IPS-15b (cell line): Measurements from ENCODE around the gene MAGI1.

ENCODE experiments used
- H3K27me3 ChIP-seq: one replicate; pipeline ENCODE4 v1.6.1; 2013; ENCODE audit warnings: low read length; ENCODE audit not compliant: control insufficient read depth, insufficient read depth
- H3K36me3 ChIP-seq: one replicate; pipeline ENCODE4 v1.6.1; 2013; ENCODE audit warnings: low read length; ENCODE audit not compliant: control insufficient read depth, insufficient read depth
- H3K4me1 ChIP-seq: one replicate; pipeline ENCODE4 v1.6.1; 2013; ENCODE audit warnings: mild to moderate bottlenecking, low read length; ENCODE audit not compliant: control insufficient read depth, insufficient read depth
- H3K4me3 ChIP-seq: one replicate; pipeline ENCODE4 v1.5.1; 2013; ENCODE audit warnings: low read depth, low read length
- H3K9ac ChIP-seq: one replicate; pipeline ENCODE4 v1.6.1; 2013; ENCODE audit warnings: low read depth, mild to moderate bottlenecking, low read length
- H3K9me3 ChIP-seq: one replicate; pipeline ENCODE4 v1.6.1; 2013; ENCODE audit warnings: mild to moderate bottlenecking, low read length; ENCODE audit not compliant: control insufficient read depth, insufficient read depth

The MAGI1 gene

GRCh38 chr3:65672871-65673815 lies 365.6 kb downstream of the MAGI1 start:
- Histone ChIP-seq H3K9me3 (no peaks in the 10 kb centered on the region), H3K36me3 (no peaks in the 10 kb centered on the region), H3K9ac (no peak overlapping the region), H3K4me3 (no peak overlapping the region), H3K27me3 (no peaks in the 10 kb centered on the region), H3K4me1 (peaks cover 7% of the 10 kb centered on the region)

DNA sequence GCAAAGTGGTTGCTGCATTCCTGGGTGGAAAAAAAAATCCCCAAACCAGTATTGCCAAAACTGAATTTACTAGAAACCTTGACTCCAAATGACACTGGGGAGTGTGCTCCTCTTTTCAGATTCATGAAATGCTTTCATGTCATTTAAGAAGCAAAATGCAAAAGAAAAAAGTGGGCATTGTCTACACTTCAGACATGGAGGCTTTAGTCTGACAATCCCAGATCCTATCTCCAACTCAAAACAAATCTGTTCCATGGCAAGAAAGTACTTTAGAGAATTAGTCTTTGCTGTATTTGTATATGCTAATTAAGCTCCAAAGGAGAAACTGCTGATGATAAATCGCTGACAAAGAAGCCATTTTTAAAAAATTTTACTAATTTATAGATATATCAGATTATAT lies 366.7 kb downstream of the MAGI1 start:
- H3K27me3 ChIP-seq = no peaks in the 10 kb centered on the region
- no peaks in the 10 kb centered on the region for H3K36me3 ChIP-seq

GRCh38 chr3:65671004-65671403 lies 367.7 kb downstream of the MAGI1 start:
- H3K9me3 ChIP-seq = no peaks in the 10 kb centered on the region
- no peaks in the 10 kb centered on the region for H3K36me3 ChIP-seq
- H3K4me3 ChIP-seq = no peak overlapping the region

More for the DNA sequence above, 366.7 kb downstream of the MAGI1 start:
- Histone ChIP-seq H3K9ac (no peak overlapping the region), H3K4me1 (peaks cover 7% of the 10 kb centered on the region), H3K4me3 (no peak overlapping the region), H3K9me3 (no peaks in the 10 kb centered on the region)

GRCh38 chr3:65669163-65669875 lies 369.4 kb downstream of the MAGI1 start:
- Histone ChIP-seq H3K27me3 (no peaks in the 10 kb centered on the region), H3K36me3 (no peaks in the 10 kb centered on the region), H3K9me3 (no peaks in the 10 kb centered on the region), H3K4me3 (no peak overlapping the region), H3K4me1 (peaks cover 4% of the 10 kb centered on the region), H3K9ac (no peak overlapping the region)

More at GRCh38 chr3:65671004-65671403, 367.7 kb downstream of the MAGI1 start:
- Histone ChIP-seq H3K9ac (no peak overlapping the region), H3K27me3 (no peaks in the 10 kb centered on the region), H3K4me1 (peaks cover 4% of the 10 kb centered on the region)

DNA sequence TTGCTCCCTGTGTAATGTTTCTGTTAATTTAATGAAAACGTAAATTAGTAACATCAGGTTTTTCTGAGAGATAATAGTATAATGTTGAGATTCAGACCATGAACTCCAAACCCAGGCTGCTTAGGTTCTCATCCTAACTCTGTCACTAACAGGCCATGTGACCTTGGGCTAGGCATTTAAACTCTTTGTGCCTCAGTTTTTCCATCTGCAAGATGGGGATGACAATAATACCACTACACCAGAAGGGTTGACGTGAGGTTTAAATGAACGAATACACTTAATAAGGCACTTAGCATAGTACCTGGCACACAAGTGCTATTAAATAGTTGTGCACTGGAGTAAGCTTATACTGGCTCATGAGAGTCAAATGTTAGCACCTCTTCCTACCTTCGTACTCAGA lies 370.8 kb downstream of the MAGI1 start:
- Histone ChIP-seq H3K36me3 (no peaks in the 10 kb centered on the region), H3K4me1 (peaks cover 4% of the 10 kb centered on the region), H3K9me3 (no peaks in the 10 kb centered on the region), H3K9ac (no peak overlapping the region), H3K4me3 (no peak overlapping the region), H3K27me3 (no peaks in the 10 kb centered on the region)

DNA sequence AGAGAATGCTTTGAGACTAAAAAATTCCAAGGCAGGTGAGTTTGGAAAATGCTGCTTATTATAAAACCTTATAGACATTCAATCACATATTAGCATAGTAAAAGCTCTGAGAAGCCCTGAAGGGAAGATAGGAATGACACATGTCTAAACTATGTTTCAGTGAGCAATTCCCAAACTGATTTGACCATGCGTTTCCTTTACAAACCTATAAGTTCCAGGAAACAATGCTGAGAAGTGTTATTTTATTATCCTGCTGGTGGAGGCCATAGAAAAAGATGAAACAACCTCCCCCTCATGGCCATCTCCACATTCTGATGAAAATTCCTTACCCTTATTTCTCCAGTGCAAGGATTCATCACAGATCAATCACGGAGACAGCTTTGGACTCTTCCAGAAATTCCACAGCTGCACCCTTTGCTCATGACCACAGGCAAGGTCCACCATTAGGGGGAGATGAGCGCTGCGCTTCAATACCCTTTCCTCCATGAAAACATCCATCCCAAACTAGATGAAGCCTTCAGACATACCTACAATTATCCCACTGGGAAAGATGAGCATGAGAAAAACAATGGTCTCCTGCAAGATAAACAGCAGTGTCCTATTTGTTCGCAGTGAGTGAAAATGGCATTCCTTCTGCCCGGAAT lies 372.1 kb downstream of the MAGI1 start:
- H3K9me3 ChIP-seq = no peaks in the 10 kb centered on the region
- H3K4me1 ChIP-seq = no peaks in the 10 kb centered on the region
- H3K9ac ChIP-seq = no peak overlapping the region
- H3K27me3 ChIP-seq = no peaks in the 10 kb centered on the region
- H3K4me3 ChIP-seq = no peak overlapping the region
- no peaks in the 10 kb centered on the region for H3K36me3 ChIP-seq

DNA sequence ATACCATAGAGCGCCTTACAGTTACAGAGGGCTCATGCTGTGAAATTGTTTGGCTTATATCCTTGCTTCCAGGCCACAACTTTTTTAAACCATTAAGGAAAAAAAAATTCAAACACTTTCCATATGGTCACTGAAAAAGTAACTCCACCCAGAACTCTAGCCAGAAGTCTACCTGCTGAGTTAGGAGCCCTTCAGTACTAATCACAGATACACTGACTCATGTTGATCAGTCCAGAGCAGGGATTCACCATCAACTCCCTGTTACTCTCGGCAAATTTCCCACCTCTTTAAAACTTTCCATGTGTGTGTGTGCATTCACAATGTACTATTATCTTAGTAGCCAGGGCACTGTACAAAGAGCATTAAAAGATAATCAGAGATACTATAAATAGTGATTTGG lies 372.8 kb downstream of the MAGI1 start:
- Histone ChIP-seq H3K9ac (no peak overlapping the region), H3K27me3 (no peaks in the 10 kb centered on the region), H3K36me3 (no peaks in the 10 kb centered on the region), H3K4me1 (no peaks in the 10 kb centered on the region), H3K9me3 (no peaks in the 10 kb centered on the region), H3K4me3 (no peak overlapping the region)

GRCh38 chr3:65664931-65665330 lies 373.8 kb downstream of the MAGI1 start:
- no peaks in the 10 kb centered on the region for H3K36me3 ChIP-seq

DNA sequence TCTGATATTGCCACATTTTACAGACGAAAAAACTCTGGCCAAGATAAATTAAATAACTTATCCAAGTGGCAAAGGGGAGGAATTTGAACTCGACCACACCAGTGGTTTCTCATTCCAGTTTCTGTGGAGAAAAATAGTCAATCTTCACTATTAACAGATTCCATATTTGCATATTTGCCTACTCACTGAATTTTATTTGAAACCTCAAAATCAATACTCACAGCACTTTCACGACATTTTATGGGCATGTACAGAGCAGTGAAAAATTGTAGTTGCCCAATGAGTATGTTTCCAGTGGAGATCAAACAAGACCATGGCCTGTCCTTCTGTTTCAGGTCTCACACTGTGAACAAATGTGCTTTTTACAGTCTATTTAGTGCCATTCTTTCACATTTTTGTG lies 374.3 kb downstream of the MAGI1 start:
- H3K27me3 ChIP-seq = no peaks in the 10 kb centered on the region
- H3K9me3 ChIP-seq = no peaks in the 10 kb centered on the region
- no peak overlapping the region for H3K9ac ChIP-seq
- no peak overlapping the region for H3K4me3 ChIP-seq
- no peaks in the 10 kb centered on the region for H3K4me1 ChIP-seq
- no peaks in the 10 kb centered on the region for H3K36me3 ChIP-seq

More at GRCh38 chr3:65664931-65665330, 373.8 kb downstream of the MAGI1 start:
- H3K4me3 ChIP-seq = no peak overlapping the region
- H3K9me3 ChIP-seq = no peaks in the 10 kb centered on the region
- no peaks in the 10 kb centered on the region for H3K27me3 ChIP-seq
- H3K4me1 ChIP-seq = no peaks in the 10 kb centered on the region
- no peak overlapping the region for H3K9ac ChIP-seq

DNA sequence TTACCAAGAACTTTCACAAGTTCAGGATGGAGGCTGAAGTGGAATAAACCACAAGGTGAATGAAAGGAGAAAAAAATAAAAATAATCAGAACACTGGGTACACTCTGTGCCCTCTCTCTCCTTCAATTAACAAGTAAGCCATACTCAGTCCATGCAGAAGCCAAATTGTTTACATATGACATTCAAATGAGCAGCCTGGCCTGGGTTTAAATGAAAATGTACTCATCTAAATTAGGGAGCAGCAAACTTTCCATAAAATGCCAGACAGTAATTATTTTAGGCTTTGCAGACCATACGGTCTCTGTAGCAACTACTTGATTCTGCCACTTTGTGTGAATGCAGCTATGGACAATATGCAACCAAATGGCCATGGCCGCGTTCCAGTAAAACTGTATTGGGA lies 376.6 kb downstream of the MAGI1 start:
- Histone ChIP-seq H3K9me3 (no peaks in the 10 kb centered on the region), H3K9ac (no peak overlapping the region), H3K36me3 (no peaks in the 10 kb centered on the region), H3K27me3 (no peaks in the 10 kb centered on the region), H3K4me1 (peaks cover 3% of the 10 kb centered on the region), H3K4me3 (no peak overlapping the region)

GRCh38 chr3:65660000-65660598 lies 378.6 kb downstream of the MAGI1 start:
- Histone ChIP-seq H3K9me3 (no peaks in the 10 kb centered on the region), H3K36me3 (no peaks in the 10 kb centered on the region), H3K27me3 (no peaks in the 10 kb centered on the region), H3K4me1 (peaks cover 5% of the 10 kb centered on the region), H3K9ac (no peak overlapping the region), H3K4me3 (no peak overlapping the region)
